Measurements from ENCODE around the gene TNNC1.
A peak's percentile ranks its signal among the peaks of the same experiment; 100 is the strongest.

Gene TNNC1

DNA sequence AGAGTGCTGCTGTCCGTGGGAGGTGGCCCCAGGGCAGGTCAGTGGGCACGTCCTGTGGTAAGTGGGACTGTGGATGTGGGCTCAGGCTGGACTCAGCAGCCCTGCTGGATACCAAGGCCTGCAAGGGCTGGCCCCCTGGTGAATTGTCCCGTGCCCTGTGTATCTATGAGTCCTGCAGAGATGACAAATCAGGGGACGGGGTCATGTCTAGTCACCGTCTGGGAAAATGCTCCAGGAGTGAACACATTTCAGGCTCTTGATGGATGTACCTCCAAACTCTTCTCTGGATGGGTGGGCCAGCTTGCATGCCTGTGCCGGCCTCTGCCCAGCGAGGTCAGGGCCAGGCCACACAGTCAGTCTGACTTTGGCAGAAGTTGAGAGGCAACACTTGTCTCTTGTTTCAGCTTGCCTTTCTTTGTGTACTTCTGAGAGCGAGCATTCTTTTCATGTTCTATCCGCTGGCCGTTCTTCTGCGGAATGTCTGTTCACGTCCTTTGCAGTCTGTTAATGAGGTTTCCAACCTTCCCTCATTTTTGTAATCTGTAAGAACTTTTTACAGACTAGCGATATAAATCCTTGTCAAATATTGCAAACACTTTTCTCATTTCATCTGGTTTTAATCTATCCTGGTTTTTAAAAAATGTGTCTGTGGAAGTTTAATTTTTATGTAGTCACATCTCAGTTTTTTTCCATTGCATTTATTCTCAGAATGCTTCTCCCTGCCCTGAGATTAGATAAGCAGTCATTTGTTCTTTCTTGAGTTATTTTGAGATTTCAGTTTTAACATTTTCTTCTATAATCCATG, 29.9 kb upstream of the TNNC1 start:
- no peak for DNase-seq

DNA sequence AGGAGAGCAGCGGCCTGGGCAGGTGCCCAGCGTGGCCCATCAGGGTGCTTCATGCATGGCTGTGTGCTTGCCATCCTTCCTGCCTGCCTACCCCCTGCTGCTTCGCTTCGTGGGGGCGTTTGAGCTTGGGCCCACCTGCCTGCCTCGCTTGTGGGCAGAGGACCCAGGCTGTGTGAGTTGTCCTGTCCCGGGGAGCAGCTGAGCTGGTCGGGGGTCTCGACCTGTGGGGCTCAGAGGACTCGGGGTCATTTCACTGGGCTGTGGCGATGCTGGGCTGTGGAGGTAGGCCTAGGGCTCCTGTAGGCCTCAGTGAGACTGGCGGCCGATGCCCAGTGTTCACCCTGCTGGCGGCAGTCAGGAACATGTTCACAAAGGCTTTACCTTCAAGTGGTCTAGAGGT, 29.2 kb upstream of the TNNC1 start:
- no peak for DNase-seq

DNA sequence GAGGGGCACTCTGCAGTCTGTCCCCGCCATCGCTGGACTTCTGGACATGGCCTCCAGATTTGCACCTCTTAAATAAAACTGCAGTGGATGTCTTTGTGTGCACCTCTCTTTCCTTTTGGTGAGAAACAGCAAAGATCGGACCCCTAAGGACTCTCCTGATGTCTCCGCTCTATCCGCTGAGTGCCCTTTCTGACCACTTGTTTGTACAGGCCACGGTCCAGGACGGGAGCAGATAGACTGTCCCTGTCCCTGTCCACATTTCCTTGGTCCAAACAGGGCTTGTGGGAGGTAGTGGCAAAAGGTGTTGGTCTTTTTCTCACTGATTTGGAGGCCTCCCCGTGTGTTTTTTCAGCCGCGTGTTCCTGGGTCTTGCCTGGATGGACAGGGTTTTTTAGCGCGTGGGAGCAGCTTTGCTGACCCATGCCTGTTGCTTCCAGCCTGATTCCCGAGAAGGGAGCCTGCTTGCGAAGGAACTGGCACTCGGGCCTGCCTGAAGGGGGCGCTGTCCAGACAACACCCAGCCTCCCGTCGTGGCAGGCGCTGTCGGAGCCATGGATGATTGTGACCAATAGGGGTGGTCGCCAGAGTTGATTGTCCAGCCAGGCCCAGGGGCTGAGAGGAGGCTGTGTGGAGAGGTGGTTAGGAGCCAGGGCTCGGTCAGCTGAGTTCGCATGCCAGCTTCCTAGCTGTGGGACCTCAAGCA, 28.1 kb upstream of the TNNC1 start:
- DNase-seq = no peak

DNA sequence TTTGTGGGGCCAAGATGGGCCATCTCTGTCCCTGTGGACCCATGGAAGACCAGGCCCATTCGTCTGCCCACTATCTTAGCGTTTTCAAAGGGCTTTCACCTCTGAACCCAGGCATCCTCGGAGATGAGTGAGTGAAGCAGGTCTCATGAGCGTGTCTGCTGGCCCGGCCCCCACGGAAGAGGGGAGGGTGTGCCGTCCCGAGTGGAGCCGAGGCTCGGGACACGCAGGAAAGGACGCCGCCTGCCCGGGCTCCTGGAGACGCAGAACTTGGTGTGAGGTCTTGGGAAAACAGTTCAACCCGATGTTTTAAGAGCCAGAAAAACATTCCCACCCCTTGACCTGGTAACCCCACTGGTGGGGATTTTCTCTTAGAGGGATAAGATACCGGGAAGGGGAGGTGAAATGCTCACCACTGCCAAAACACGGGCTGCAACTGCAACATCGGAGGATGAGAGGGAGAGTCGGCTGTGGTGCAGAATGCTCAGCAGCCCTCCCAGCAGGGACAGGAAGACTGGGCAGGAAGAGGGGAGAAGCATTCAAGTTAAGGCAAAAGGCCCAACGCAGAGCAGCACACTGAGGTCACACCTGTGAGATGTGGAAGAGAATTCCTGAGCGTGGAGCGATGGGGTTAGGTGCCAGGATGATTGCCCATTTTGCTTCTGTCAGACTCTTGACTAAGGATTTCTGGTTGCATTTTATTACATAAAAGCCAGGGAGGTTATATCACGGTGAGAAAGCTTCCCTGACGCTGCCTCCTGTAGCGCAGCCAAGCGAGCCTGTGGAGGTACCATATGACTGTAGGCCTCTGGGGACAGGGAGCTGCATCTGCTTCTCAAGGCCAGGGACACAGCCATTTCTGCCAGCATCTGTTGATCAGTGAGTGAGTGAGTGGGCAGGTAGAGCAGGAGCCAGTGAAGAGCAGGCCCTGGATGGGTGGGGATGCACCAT, 27.2 kb upstream of the TNNC1 start:
- DNase-seq = no peak

DNA sequence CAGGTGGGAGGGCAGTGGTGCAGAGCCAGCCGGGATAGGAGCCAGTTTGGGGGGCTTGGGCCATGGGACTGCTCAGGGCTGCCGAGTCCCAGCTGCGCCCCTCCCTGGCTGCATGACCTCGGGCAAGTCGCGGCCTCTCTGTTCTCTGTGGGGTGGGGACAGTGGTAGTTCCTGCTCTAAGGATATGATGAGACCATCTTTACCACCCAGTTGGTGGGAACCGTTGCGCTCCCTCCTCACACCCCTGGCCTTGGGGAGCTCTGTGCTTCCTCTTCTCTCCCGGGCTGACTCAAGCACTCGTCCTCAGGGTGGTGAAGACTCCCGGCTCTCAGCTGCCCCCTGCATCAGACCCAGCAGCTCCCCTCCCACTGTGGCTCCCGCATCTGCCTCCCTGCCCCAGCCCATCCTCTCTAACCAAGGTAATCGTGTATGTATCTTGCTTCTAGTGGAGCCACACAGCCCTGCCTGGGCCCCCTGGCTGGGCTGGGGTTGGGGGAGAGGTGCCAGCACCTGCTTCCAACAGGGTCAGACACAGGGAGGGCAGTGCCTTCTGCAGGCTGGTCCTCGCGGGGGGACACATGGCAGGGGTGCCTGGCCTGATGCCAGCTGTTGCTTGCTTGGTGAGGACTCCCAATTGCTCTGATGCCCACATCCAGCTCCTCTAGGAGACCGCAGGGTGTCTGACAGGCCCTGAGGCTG, 26.2 kb upstream of the TNNC1 start:
- no peak for DNase-seq

DNA sequence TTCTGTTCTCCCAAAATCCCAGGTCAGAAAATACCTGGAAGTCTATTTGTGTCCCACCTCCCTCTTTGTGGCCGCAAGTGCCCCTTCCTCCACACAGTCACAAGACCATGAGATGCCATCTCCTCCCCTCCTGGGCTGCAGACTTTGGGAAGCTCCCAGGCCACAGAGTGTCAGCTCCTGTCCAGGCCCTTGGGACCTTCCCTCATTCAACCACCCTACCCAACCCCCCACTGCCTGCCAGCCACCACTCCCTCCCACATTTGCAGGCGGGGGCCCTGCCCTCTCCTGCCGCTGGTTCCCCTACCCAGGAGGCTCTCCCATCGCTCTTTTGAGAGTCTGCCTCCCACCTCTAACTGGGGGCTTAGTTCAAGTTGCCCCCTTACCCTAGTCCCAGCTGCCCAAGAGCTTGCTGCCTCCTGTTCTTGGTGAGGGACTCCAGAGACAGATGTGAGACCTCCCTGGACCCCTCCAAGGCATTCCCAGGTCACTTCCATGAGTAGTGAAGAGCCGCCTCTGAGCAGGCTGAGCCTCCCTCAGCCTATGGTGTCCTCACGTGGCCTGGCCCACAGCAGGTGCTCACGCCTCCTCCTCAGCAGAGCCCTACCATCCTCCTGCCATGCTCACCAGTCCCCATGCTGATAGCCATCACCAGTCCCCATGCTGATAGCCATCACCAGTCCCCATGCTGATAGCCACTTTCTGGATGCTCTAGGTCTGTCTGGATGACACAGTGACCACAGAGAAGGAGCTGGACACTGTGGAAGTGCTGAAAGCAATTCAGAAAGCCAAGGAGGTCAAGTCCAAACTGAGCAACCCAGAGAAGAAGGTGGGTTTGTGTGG, 25.4 kb upstream of the TNNC1 start:
- DNase-seq = no peak

DNA sequence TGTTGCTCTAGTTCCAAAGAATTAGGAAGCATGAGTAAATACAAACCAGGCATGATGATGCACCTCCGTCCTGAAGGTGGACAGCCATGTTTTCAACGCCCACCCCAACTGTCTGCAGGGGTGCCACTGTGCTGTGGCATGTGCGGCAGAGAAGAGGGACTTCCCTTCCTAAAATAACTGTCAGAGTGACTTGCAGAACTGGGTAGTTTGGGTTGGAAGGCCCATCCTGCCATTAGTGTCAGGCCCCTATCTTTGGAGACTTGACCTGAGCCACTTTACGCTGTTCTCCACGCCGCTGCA, 23.9 kb upstream of the TNNC1 start:
- DNase-seq = no peak

DNA sequence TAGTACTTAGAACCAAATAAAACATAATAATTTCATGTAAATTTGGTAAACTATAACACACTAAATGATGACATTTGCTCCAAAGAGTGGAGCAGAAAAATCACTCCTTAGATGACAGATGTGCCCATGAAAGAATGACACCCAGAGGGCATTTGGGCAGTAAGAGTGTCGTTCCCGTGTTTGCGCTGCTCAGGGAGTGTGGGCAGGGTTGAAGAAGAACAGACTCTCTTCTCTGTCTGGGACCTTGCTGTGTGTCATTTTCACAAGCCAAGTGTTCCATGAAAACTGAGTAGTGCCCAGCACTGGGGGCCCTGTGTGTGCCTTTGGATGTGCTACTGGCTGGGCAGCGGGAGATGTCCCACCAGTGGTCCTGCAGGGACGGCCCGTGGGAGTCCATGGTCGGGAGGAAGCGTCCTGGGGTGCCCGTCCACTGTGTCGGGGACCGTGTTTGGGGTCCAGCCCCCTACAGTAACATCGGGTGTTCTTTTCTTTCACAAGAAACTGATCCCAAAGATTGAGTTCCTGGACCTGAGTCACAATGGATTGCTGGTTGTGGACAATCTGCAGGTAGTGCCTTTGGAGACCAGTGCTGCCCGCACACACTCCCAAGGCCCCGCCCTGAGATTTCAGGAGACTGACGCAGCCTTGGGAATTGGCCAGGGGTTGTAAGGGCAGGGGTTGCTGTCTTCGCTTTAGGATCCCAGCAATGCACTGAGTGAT, 23.4 kb upstream of the TNNC1 start:
- no peak for DNase-seq

DNA sequence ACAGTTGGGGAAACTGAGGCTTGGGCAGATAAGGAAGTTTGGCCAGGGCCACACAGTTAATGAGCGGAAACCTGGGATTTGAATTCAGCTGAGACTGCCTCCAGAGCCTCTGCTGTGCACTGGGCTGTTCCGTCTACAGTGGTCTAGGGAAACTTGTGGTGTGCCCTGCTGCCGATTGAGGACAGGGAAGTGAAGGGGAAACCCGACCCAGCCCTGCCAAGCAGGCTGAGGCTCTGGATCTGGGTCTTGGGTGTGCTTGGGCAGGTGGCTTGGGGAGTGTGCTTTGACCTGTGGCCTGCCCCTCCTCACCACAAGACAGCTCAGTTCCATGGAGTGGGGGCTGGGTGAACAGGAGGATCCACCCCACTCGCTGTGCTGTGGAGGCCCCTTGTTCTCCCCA, 19.2 kb upstream of the TNNC1 start:
- DNase-seq = no peak

DNA sequence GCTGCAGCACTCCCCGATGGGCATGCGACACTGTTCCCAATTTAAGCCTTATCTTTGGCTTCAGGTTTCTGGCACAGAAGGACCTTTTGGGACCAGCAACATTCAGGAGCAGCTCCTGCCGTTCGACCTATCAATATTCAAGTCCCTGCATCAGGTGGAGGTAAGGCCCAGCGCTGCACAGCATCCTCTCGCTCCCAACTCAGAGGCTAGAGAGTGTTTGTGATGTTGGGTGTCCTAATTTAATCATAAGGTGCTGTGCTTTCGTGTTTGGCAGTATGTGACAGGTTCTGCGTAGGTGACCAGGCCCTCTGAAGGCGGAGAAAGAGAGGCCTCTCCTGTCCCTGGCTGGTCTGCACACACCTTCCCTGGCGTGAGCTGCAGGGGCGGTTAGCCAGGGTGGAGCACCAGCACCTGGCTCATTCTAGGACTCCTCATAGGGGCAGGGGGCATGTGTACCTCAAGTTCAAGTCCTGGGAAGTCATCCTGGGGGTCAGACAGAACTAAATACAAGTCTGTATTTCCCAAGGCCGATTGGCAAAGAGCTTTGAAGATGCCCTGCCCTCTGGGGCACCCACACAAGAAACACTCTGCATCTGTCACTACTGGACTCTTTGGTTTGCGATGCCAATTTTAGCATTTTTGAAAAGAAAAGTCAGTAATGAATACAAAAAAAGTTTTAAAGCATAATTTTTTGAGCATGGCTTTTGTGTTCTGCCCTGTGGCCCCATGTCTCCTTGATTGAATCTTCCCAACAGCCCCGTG, 18.6 kb upstream of the TNNC1 start:
- no peak for DNase-seq

DNA sequence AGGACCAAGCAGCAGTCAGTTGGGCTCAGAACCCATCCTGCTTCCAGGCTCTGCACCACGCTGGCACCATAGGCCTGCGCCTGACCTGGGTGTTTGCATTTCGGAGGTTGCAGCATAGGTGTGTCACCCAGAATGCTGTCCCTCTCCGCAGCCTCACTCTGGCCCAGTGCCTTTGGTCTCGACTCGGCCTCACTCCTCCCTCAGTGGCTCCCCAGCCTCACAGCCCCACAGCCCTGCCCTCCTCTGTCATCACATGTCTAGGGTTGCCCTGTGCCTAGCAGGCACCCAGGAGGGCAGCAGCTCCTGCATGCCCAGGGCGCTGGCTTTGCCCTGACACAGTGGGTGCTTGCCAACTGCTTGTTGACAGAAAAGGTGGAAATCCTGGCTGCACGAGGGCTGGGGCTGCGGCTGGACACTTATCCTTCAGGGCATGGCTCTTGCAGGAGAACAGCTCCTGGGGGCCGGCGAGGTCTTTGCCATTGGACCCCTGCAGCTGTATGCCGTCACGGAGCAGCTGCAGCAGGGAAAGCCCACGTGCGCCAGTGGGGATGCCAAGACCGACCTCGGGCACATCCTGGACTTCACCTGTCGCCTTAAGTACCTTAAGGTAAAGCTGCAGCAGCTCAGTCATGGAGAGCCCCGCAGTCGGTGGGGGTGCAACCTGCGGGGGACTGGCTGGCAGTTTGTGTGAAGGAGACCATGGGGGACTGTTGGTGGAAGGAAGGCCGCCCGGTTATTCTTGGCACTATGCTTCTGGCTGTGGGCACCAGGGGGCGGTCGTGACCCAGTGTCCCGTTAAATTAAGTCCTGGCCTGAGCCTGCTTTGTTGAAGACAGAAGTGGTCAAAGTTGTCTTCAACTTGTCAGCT, 17.8 kb upstream of the TNNC1 start:
- peak; percentile 51 for DNase-seq

DNA sequence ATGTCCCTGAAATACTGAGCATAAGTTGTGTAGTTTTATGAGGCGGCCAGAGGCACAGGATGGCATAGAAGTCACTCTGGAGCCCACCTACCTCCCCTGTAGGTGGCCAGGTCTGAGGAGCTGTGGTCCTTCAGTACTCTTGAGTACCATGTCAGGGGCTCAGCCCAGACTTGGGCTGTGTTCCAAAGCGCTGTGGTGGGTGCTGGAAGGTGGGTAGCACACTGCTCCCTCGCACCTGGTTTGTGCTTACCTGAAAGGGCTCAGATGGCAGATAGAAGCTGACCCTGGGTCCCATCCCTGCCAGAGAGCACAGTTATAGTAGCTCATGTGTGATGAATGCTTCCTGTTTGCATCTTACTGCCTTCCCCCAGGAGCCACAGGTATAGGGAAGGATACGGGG, 17.1 kb upstream of the TNNC1 start:
- no peak for DNase-seq

DNA sequence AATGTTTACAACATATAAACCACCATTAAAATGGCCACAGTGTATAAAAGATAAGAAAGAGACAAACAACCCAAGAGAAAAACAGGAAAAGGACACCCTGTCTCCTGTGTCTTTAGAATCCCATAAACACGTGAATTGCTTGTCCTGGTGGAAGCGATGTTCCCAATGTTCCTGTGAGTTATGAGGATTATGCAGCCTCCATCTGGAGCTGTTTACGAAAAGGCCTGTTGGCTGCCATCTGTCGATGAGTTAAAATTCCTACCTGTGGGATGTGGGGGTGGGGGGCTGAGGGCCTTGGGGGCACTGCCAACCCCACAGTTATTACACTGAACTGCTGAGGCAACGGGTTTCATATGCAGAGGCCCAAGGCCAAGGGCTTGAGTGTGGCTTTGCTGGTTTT, 15.2 kb upstream of the TNNC1 start:
- DNase-seq = no peak

DNA sequence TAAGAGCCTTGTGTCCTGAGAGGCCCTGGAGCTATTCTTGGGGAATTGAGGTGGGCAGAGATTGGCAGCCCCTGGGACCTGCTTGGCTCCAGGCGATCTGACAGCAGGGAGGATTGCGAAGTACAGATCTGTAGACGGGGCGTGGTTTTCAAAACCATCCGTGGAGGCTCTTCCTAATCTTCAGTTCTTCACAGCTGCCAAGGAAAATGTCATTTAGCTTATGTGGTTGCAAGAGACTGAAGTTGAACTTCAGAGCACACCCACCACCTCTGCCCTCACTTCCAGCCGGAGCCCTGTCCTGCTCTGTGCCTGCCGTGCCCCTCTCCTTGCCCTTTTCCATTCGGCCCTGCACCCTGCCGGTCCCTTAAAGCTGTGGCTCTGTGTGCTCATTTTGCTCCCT, 14.5 kb upstream of the TNNC1 start:
- DNase-seq = no peak

DNA sequence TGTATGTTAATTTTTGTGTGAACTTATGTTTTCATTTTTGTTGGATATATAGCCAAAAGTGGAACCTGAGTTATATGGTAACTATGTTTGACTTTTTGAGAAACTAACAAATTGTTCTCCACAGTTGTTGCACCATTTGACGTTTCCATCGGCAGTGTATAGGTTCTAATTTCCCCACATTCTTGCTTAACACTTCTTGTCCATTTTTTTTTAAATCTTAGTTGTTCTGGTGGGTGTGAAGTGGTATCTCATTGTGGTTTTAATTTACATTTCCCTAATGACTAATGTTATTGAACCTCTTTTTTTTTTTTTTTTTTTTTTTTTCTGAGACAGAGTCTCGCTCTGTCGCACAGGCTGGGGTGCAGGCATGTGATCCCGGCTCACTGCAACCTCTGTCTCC, 9.6 kb upstream of the TNNC1 start:
- DNase-seq = no peak

DNA sequence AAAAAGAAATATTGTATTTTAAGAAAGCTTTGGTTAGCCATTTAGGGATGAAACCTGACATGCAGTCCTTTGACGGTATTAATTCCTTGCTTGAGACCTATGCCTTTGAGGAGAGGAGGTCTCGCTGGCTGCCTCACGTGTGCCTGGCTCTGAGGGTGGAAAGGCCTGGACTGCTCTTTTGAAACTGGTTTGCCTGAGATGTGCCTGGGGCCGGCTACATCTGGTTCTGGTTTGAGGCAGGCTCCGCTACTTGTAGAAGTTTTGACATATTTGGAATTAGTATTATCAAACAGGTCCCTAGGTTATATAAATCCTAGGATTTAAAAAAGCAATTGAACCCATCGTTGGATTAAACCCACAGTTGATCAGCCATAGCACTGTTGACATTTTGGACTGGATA, 8.0 kb upstream of the TNNC1 start:
- no peak for DNase-seq

DNA sequence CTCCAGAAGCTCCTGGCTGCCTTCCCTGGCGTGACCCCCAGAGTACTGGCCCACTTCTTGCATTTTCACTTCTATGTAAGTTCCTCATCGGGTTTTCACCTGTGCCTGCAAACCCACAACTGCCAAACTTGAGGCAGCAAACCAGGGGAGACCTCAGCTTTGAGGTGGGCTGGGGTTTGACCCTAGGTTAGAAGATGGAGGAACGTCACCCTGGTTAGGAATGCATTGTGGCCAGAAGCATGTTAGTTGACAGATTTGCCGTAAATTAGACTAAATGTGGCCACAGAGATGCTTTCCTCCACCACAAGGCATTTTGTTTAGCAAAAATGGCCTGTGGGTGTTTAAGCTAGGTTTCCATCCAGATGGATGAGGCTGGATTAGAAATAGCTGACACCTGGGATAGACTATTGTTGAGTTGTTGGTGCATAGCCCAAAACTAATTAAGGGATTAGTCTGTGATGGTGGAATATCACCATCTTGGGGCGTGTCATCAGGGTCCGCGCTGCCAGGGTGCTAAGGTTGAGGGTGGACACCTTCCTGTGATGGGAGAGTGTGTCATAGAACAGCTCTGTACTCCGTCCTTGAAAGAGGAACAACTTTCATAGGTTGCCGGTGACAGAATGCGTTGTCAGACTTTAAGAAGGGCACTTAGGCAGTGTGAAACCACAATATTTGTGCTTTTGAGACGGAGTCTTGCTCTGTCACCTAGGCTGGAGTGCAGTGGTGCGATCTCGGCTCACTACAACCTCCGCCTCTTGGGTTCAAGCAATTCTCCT, 5.1 kb upstream of the TNNC1 start:
- no peak for DNase-seq

DNA sequence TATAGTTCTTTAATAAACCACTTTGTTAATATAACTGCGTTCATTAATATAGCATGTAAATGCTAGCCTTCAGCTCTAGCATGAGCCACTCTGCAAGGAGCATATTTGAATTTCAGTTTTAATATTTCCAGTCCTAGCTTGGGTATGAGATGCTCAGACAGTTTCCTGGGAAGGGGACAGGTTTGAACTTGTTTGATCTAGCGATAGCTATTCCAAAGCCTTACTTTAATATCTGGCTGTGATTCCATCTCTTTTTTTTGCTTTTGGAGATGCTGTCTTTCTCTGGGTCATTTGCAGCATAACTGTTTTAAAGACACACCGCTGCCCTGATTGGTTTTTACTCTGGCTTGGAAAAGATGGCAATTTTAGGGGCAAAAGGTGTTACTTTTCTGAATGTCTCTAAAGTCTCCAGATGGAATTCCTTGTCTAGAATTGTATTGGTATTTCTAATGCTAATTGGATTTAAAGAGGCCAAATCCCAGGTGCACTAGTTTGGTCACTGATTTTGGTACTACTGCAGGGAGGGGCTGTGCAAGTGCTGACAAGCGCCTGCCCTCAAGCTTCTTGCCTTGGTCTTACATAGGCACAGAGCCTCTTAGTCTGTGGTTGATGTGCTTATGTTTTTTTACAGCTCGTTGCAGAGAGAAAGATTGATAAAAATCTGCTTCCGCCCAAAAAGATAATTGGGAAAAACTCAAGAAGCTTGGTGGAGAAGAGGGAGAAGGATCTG, 4.4 kb upstream of the TNNC1 start:
- DNase-seq = no peak

Measured in hematopoietic multipotent progenitor cell treated with erythropoietin and hydrocortisone succinate and interleukin-3 and kit ligand, for 8 days (in vitro differentiated cells).